SKM-1 (cell line): ENCODE measurements around the gene TTC12.

Experiments used
- DNase-seq: peaks from one replicate; lab custom pipeline; 2025; ENCODE audit not compliant: unreplicated experiment; lab: John Stamatoyannopoulos, UW

TTC12 gene

GRCh38 chr11:113324250-113324649, 9.9 kb downstream of the TTC12 start:
- no peak for DNase-seq

GRCh38 chr11:113329725-113330124, 15.3 kb downstream of the TTC12 start:
- no peak for DNase-seq

- no peak for DNase-seq
These were observed 17.1 kb downstream of the TTC12 start for GRCh38 chr11:113331441-113331840.

- DNase-seq, result no peak
These were observed 17.6 kb downstream of the TTC12 start for GRCh38 chr11:113332023-113332422.

- DNase-seq, result no peak
These were observed 18.4 kb downstream of the TTC12 start for GRCh38 chr11:113332638-113333329.

GRCh38 chr11:113334183-113334582, 19.8 kb downstream of the TTC12 start:
- DNase-seq, result no peak

- DNase-seq, result no peak
These were observed 24.3 kb downstream of the TTC12 start for GRCh38 chr11:113338730-113339129.

- DNase-seq, result no peak
These were observed 25.7 kb downstream of the TTC12 start for GRCh38 chr11:113339929-113340589.

GRCh38 chr11:113341388-113342165, 27.2 kb downstream of the TTC12 start:
- no peak for DNase-seq

GRCh38 chr11:113345978-113346377, 31.6 kb downstream of the TTC12 start:
- DNase-seq, result no peak

- DNase-seq, result no peak
These were observed 35.1 kb downstream of the TTC12 start for GRCh38 chr11:113349528-113349927.

GRCh38 chr11:113350336-113351067, 36.1 kb downstream of the TTC12 start:
- no peak for DNase-seq

- DNase-seq, result no peak
These were observed 36.7 kb downstream of the TTC12 start for GRCh38 chr11:113351068-113351450.

- DNase-seq, result no peak
These were observed 37.1 kb downstream of the TTC12 start for GRCh38 chr11:113351480-113351879.

GRCh38 chr11:113356203-113356602, 41.8 kb downstream of the TTC12 start:
- DNase-seq, result no peak

- no peak for DNase-seq
These were observed 49.0 kb downstream of the TTC12 start for GRCh38 chr11:113363406-113363805.

- no peak for DNase-seq
These were observed 49.7 kb downstream of the TTC12 start for GRCh38 chr11:113363996-113364641.

GRCh38 chr11:113365895-113366294, 51.5 kb downstream of the TTC12 start:
- DNase-seq, result no peak

- no peak for DNase-seq
These were observed 55.0 kb downstream of the TTC12 start for GRCh38 chr11:113369411-113369810.

- DNase-seq, result no peak
These were observed 56.3 kb downstream of the TTC12 start for GRCh38 chr11:113370634-113371033.

GRCh38 chr11:113372309-113372708, 57.9 kb downstream of the TTC12 start:
- no peak for DNase-seq
